Measurements from ENCODE around the gene G6PC1. TPM values are rescaled to one million over a fixed set of nuclear protein-coding genes. Genes with fewer than 3 reads are reported as not detected.

Gene G6PC1
- total RNA-seq, 1 experiment from 2014 or later, result 0.10 TPM

DNA sequence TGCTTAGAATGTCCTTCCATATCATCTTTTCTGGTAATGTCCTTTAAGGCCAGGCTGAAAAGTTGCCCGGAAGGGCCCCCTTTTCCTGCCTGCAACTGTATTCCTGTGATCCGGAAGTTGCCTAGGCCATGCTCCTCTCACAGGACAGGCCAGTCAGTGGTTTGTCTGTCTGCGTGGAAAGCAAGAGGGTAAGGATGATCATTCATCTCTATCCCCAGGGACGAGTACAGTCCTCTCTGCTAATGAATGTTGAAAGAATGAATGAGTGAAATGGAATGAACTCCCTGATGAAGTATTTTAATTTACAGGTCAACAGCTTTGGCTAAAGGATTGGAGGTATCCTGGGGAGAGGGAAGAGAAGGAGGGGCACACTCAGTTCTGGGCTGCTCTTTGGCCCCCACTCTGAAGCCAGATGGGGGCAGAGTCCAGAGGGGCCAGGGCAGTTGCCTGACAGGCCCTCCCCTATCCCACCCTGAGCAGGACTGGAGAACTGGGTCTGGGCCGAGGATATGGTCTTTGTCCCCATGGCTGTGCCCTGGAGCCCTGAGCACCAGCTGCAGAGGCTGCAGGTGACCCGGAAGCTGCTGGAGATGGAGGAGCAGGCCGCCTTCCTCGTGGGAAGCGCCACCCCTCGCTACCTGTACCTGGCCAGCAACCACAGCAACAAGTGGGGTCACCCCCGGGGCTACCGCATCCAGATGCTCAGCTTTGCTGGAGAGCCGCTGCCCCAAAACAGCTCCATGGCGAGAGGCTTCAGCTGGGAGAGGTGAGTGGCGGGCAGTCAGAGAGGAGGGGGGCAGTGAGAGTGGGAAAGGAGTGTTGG lies 46.4 kb upstream of the G6PC1 start:
- ATAC-seq, result no peak
- Histone ChIP-seq H3K9me2 (ENCODE audit: insufficient read depth) (no peaks in the 10 kb centered on the region), H3K9ac (ENCODE audit: low read length) (no peak overlapping the region), H3K4me3 (replicated peaks in 1 of 2; ENCODE audit: low read depth in 1 of 2, low read length in 2 of 2) (no peak overlapping the region), H3K4me1 (ENCODE audit: control insufficient read depth in 1 of 2, insufficient read depth in 2 of 2, low read length in 2 of 2) (no peaks in the 10 kb centered on the region), H3K4me2 (ENCODE audit: low read length) (no peak overlapping the region), H4K20me1 (ENCODE audit: insufficient read depth) (no peaks in the 10 kb centered on the region), H2AFZ (ENCODE audit: low read depth, low read length, poor library complexity, severe bottlenecking) (no peak overlapping the region), H3K36me3 (ENCODE audit: control insufficient read depth in 1 of 2, insufficient read depth in 2 of 2, low read length in 2 of 2) (no peaks in the 10 kb centered on the region), H3K27me3 (ENCODE audit: insufficient read depth, low read length) (no peaks in the 10 kb centered on the region), H3K9me3 (ENCODE audit: control insufficient read depth in 1 of 2, insufficient read depth in 1 of 2, low read depth in 1 of 2, low read length in 2 of 2) (no peaks in the 10 kb centered on the region), H3K79me2 (ENCODE audit: insufficient read depth, low read length) (no peaks in the 10 kb centered on the region), H3K27ac (ENCODE audit: low read depth, low read length) (no peak overlapping the region)
- intact Hi-C loops (cut with micrococcal nuclease), result no loop called here
- DNase-seq (ENCODE audit: low read depth, low spot score), result no peak
- ChIA-PET POLR2A (interaction anchor here (0.7 kb wide), 1 partner anchor 248 kb away, joined by 3 read pairs; no protein-coding TSS in a partner anchor), RAD21 (ENCODE audit: low non-redundant PET in 1 of 2, low total read pairs in 2 of 2, uncharacterized antibody in 2 of 2, unreplicated experiment in 2 of 2) (no interaction called here), CTCF (no interaction called here)
- TF ChIP-seq, protein P1, sequence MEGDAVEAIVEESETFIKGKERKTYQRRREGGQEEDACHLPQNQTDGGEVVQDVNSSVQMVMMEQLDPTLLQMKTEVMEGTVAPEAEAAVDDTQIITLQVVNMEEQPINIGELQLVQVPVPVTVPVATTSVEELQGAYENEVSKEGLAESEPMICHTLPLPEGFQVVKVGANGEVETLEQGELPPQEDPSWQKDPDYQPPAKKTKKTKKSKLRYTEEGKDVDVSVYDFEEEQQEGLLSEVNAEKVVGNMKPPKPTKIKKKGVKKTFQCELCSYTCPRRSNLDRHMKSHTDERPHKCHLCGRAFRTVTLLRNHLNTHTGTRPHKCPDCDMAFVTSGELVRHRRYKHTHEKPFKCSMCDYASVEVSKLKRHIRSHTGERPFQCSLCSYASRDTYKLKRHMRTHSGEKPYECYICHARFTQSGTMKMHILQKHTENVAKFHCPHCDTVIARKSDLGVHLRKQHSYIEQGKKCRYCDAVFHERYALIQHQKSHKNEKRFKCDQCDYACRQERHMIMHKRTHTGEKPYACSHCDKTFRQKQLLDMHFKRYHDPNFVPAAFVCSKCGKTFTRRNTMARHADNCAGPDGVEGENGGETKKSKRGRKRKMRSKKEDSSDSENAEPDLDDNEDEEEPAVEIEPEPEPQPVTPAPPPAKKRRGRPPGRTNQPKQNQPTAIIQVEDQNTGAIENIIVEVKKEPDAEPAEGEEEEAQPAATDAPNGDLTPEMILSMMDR (IDR thresholded peaks at IDR 0.05 in 2 of 3, conservative IDR thresholded peaks at IDR 0.05 in 1 of 3; ENCODE audit: borderline replicate concordance in 1 of 3, insufficient read depth in 1 of 3, low read depth in 2 of 3, low read length in 2 of 3), result no peak
- TF ChIP-seq CEBPB (IDR thresholded peaks at IDR 0.05; ENCODE audit: low read depth) (no peak), FOSL1 (IDR thresholded peaks at IDR 0.05; ENCODE audit: low read depth) (no peak), TCF7L2 (IDR thresholded peaks at IDR 0.05; ENCODE audit: borderline replicate concordance, extremely low read depth, insufficient read depth, insufficient read length) (no peak), POLR2AphosphoS5 (IDR thresholded peaks at IDR 0.05; ENCODE audit: low read depth, low read length) (no peak), ELF1 (IDR thresholded peaks at IDR 0.05; ENCODE audit: borderline replicate concordance, low read depth) (no peak)
- TF ChIP-seq, protein P2, sequence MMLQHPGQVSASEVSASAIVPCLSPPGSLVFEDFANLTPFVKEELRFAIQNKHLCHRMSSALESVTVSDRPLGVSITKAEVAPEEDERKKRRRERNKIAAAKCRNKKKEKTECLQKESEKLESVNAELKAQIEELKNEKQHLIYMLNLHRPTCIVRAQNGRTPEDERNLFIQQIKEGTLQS (IDR thresholded peaks at IDR 0.05), result no peak
- TF ChIP-seq, protein P3, sequence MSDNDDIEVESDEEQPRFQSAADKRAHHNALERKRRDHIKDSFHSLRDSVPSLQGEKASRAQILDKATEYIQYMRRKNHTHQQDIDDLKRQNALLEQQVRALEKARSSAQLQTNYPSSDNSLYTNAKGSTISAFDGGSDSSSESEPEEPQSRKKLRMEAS (IDR thresholded peaks at IDR 0.05), result no peak
- BruUV-seq (replicated peaks), result no TSS peak
